Astrocyte (in vitro differentiated cells and primary cell): ENCODE results near the gene HNRNPA2B1. TPM values are rescaled to one million over a fixed set of nuclear protein-coding genes. Genes with fewer than 3 reads are reported as not detected.

ENCODE experiments used
- DNase-seq: peaks from one replicate; pipeline ENCODE4 v3.0.0-alpha.2; 2010; ENCODE audit warnings: low read depth
- FAIRE-seq: peaks from 2 replicates; lab custom pipeline; 2011; peaks lifted over from hg19 to GRCh38; lab: Jason Lieb, UNC
- H2AFZ ChIP-seq: 2 replicates; pipeline ENCODE4 v1.6.0; 2012; ENCODE audit warnings: low read depth, low read length, inconsistent platforms
- H3K27ac ChIP-seq: 2 replicates; pipeline ENCODE4 v1.5.1; 2011; ENCODE audit warnings: low read depth, low read length, inconsistent platforms
- H3K27me3 ChIP-seq: 2 replicates; pipeline ENCODE4 v1.6.0; 2011; ENCODE audit warnings: low read length, inconsistent platforms; ENCODE audit not compliant: insufficient read depth
- H3K36me3 ChIP-seq: 2 replicates; pipeline ENCODE4 v1.5.1; 2011; ENCODE audit warnings: low read length, inconsistent platforms; ENCODE audit not compliant: insufficient read depth
- H3K4me1 ChIP-seq: 2 replicates; pipeline ENCODE4 v1.5.1; 2011; ENCODE audit warnings: low read length, inconsistent platforms; ENCODE audit not compliant: insufficient read depth
- H3K4me2 ChIP-seq: 2 replicates; pipeline ENCODE4 v1.6.0; 2012; ENCODE audit warnings: low read length, inconsistent platforms
- H3K4me3 ChIP-seq: 2 replicates; pipeline ENCODE4 v1.5.1; 2011; ENCODE audit warnings: low read depth, mild to moderate bottlenecking, low read length, inconsistent platforms; ENCODE audit not compliant: insufficient read depth
- H3K79me2 ChIP-seq: 2 replicates; pipeline ENCODE4 v1.6.0; 2012; ENCODE audit warnings: mild to moderate bottlenecking, low read length, inconsistent platforms; ENCODE audit not compliant: insufficient read depth
- H3K9ac ChIP-seq: 2 replicates; pipeline ENCODE4 v1.6.0; 2012; ENCODE audit warnings: mild to moderate bottlenecking, low read length, inconsistent platforms
- H3K9me3 ChIP-seq: 2 replicates; pipeline ENCODE4 v1.5.1; 2012; ENCODE audit warnings: low read depth, mild to moderate bottlenecking, low read length, inconsistent platforms; ENCODE audit not compliant: insufficient read depth
- H4K20me1 ChIP-seq: 2 replicates; pipeline ENCODE4 v1.6.0; 2012; ENCODE audit warnings: low read length, inconsistent platforms; ENCODE audit not compliant: insufficient read depth
- H3K27ac Mint-ChIP-seq: one replicate; pipeline ENCODE4 v1.8.0; 2021; ENCODE audit warnings: mild to moderate bottlenecking, mixed read lengths; ENCODE audit not compliant: unreplicated experiment
- H3K27me3 Mint-ChIP-seq: one replicate; pipeline ENCODE4 v1.8.0; 2021; ENCODE audit warnings: low read depth, mixed read lengths; ENCODE audit not compliant: unreplicated experiment
- H3K36me3 Mint-ChIP-seq: one replicate; pipeline ENCODE4 v1.8.0; 2021; ENCODE audit warnings: low read depth, mixed read lengths; ENCODE audit not compliant: unreplicated experiment
- H3K4me1 Mint-ChIP-seq: one replicate; pipeline ENCODE4 v1.8.0; 2021; ENCODE audit warnings: low read depth, mixed read lengths; ENCODE audit not compliant: unreplicated experiment
- H3K4me3 Mint-ChIP-seq: one replicate; pipeline ENCODE4 v1.8.0; 2021; ENCODE audit warnings: mild to moderate bottlenecking, moderate library complexity, mixed read lengths; ENCODE audit not compliant: unreplicated experiment
- H3K9me3 Mint-ChIP-seq: one replicate; pipeline ENCODE4 v1.8.0; 2021; ENCODE audit warnings: mild to moderate bottlenecking, mixed read lengths; ENCODE audit not compliant: unreplicated experiment
- CTCF ChIP-seq: IDR thresholded peaks from 2 replicates; pipeline ENCODE4 v1.5.1; 2011; ENCODE audit warnings: low read depth, mild to moderate bottlenecking, inconsistent platforms, low read length, moderate library complexity; ENCODE audit not compliant: insufficient read depth
- EZH2 ChIP-seq: IDR thresholded peaks from 2 replicates; pipeline ENCODE4 v1.6.1; 2012; ENCODE audit warnings: mild to moderate bottlenecking, low read length, inconsistent platforms; ENCODE audit not compliant: insufficient read depth
- total RNA-seq: library from RNA; stranded (reverse); gene quantifications from 2 replicates; pipeline ENCODE4 v1.2.1, GENCODE V29; 2021

Gene HNRNPA2B1
- total RNA-seq, 1 donor from 2014 or later = 415 TPM

DNA sequence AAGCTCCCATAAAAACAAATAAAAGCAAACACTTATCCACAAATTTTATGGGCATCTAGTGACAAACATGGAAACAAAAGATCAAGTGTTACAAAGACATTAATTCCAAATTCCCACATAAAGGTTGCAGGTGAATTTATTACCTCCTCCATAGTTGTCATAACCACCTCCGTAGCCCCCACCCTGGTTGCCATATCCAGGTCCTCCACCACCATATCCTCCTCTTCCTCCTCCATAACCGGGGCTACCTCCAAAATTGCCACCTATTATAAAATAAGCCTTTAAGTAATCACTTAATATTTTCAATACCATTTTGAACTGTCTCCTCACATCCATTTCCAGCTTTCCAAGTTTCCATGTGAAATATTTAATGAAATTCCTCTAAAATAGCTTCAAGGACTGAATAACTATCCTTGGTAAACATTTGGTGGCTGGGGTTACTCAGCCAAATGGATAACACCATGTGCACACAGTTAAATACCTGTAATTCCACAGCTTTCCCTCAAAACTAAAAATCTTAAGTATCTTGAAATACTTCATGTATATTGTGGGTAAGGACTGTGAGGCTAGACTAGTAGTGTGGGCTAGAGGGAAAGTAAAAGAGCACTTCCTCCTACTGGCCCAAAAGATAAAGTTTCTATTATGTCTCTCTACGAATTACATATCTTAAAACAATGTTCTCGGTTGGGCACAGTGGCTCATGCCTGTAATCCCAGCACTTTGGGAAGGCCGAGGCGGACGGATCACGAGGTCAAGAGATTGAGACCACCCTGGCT, 6.9 kb downstream of the HNRNPA2B1 start:
- peaks cover 87% of the 10 kb centered on the region for H3K79me2 ChIP-seq
- H4K20me1 ChIP-seq = peaks cover 99% of the 10 kb centered on the region
- Mint-ChIP-seq H3K9me3 (no peaks in the 10 kb centered on the region), H3K4me1 (peaks cover 51% of the 10 kb centered on the region), H3K36me3 (peaks cover 40% of the 10 kb centered on the region), H3K27ac (peak overlapping the region; percentile 77), H3K27me3 (no peaks in the 10 kb centered on the region), H3K4me3 (peak overlapping the region; percentile 75)
- peaks cover 15% of the 10 kb centered on the region for H3K4me1 ChIP-seq
- no peak overlapping the region for H3K4me2 ChIP-seq
- no peak for FAIRE-seq
- peaks cover 77% of the 10 kb centered on the region for H3K36me3 ChIP-seq
- H3K27me3 ChIP-seq = no peaks in the 10 kb centered on the region
- H3K9me3 ChIP-seq = no peaks in the 10 kb centered on the region
- no peak overlapping the region for H3K27ac ChIP-seq
- H2AFZ ChIP-seq = no peak overlapping the region
- no peak overlapping the region for H3K4me3 ChIP-seq
- H3K9ac ChIP-seq = no peak overlapping the region
- DNase-seq = no peak
- TF ChIP-seq CTCF (no peak), EZH2 (no peak)

- no peak overlapping the region for H3K4me3 ChIP-seq
- no peaks in the 10 kb centered on the region for H3K9me3 Mint-ChIP-seq
- no peak overlapping the region for H3K27ac ChIP-seq
- DNase-seq (no peak), FAIRE-seq (no peak)
- H2AFZ ChIP-seq = no peak overlapping the region
- peaks cover 15% of the 10 kb centered on the region for H3K4me1 ChIP-seq
- TF ChIP-seq EZH2 (no peak), CTCF (no peak)
- H4K20me1 ChIP-seq = peaks cover 99% of the 10 kb centered on the region
- no peak overlapping the region for H3K4me2 ChIP-seq
- H3K79me2 ChIP-seq = peaks cover 77% of the 10 kb centered on the region
- peaks cover 85% of the 10 kb centered on the region for H3K36me3 ChIP-seq
- H3K4me3 Mint-ChIP-seq = peak overlapping the region; percentile 34
- H3K36me3 Mint-ChIP-seq = peaks cover 35% of the 10 kb centered on the region
- H3K4me1 Mint-ChIP-seq = peaks cover 54% of the 10 kb centered on the region
- H3K27me3 Mint-ChIP-seq = no peaks in the 10 kb centered on the region
- no peaks in the 10 kb centered on the region for H3K27me3 ChIP-seq
- H3K9ac ChIP-seq = no peak overlapping the region
- no peak overlapping the region for H3K27ac Mint-ChIP-seq
- H3K9me3 ChIP-seq = no peaks in the 10 kb centered on the region
Measured at GRCh38 chr7:26192485-26193087, 8.0 kb downstream of the HNRNPA2B1 start.
